GM19239 (cell line): Measurements from ENCODE around the gene TNFSF11.
A peak's percentile ranks its signal among the peaks of the same experiment; 100 is the strongest.

Experiments
- DNase-seq: peaks from one replicate; pipeline ENCODE4 v3.0.0; 2011; ENCODE audit warnings: low spot score; ENCODE audit not compliant: insufficient read length
- FAIRE-seq: peaks from 2 replicates; lab custom pipeline; 2011; peaks lifted over from hg19 to GRCh38; lab: Jason Lieb, UNC

TNFSF11 gene, protein sequence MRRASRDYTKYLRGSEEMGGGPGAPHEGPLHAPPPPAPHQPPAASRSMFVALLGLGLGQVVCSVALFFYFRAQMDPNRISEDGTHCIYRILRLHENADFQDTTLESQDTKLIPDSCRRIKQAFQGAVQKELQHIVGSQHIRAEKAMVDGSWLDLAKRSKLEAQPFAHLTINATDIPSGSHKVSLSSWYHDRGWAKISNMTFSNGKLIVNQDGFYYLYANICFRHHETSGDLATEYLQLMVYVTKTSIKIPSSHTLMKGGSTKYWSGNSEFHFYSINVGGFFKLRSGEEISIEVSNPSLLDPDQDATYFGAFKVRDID

DNA sequence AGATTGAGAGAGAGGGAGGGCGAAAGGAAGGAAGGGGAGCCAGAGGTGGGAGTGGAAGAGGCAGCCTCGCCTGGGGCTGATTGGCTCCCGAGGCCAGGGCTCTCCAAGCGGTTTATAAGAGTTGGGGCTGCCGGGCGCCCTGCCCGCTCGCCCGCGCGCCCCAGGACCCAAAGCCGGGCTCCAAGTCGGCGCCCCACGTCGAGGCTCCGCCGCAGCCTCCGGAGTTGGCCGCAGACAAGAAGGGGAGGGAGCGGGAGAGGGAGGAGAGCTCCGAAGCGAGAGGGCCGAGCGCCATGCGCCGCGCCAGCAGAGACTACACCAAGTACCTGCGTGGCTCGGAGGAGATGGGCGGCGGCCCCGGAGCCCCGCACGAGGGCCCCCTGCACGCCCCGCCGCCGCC is at the start of gene TNFSF11:
TNFSF11 (plus strand) TSS at position 142 of the 400 bp plus-strand sequence; CDS start at position 294, 152 bp downstream.
- no peak for DNase-seq
- FAIRE-seq, result peak; percentile 80

- DNase-seq (no peak), FAIRE-seq (peak; percentile 94)
Observed at GRCh38 chr13:42524487-42525034, 49.4 kb upstream of the TNFSF11 start.

- FAIRE-seq (no peak), DNase-seq (no peak)
Observed at GRCh38 chr13:42525035-42525504, 48.9 kb upstream of the TNFSF11 start.

DNA sequence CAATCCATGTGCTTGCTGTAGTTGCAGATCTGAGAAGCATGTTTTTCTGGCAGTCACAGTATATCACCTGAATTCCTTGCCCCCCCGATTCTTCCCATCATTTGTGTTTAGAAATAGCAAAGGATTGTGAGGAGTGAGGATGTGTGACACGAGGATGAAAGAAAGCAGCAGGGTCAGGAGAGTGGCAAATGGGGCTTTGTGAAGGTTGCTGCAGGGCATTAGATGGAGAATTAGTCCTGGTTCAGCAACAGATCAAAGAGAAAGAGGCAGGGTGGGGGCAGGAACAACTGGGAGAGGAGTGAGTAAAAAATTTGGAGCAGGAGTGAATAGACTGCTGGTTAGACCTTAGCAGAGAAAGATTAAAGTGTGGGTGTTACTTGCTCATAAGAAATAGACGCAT is 47.7 kb upstream of the TNFSF11 start:
- DNase-seq (no peak), FAIRE-seq (peak; percentile 62)

GRCh38 chr13:42526804-42527203 is 47.1 kb upstream of the TNFSF11 start:
- FAIRE-seq, result no peak
- DNase-seq, result no peak

DNA sequence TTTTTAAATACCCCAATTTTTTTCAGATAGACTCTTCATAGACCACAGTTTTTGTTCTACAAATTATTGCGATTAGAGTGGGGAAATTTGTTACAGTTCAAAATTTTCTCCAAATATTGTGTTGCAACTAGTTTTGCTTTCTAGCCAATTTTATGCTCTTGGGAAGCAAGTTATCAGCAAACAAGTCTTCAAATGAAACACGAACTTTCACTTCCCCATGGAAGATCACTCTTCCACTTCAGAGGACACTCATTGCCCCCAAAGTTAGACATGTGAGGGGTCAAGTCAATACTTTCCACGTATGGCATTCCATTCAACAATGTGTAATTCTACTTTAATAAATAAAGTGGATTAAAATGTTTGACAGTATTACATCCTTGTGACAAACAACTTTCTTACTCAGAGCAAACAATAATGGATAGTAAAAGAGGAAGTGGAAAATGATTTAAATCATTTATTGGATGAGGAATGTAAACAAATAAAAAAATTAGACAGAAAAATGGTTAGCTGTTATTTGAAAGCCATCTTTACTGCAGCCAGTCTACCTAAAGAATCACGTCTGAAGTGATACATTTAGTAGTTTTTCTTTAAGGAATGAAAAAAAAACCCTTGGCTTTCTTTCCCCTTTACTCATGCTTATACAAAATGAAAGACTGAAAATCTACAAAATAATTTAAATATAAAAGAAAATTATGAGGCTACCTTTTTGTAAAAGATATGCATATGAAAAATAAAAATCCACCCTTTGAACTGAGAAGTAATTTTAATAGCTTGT is 41.2 kb upstream of the TNFSF11 start:
- FAIRE-seq, result peak; percentile 95
- DNase-seq, result no peak

DNA sequence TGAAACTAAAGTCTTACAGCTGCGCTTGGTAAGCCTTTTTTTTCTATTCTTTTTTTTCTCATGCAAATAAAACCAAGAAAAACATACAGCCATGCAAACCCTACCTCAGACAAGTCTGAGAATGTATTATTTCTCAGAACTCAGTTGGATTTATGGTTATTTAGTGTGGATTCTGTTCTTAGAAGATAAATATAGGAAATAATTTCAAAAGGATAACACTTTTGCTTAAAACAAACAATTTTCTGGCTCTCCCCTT is 40.7 kb upstream of the TNFSF11 start:
- FAIRE-seq, result no peak
- no peak for DNase-seq

- FAIRE-seq, result no peak
- no peak for DNase-seq
Observed at GRCh38 chr13:42534785-42535184, 39.2 kb upstream of the TNFSF11 start.

GRCh38 chr13:42538996-42539395 is 35.0 kb upstream of the TNFSF11 start:
- peak; percentile 4 for FAIRE-seq
- DNase-seq, result no peak

DNA sequence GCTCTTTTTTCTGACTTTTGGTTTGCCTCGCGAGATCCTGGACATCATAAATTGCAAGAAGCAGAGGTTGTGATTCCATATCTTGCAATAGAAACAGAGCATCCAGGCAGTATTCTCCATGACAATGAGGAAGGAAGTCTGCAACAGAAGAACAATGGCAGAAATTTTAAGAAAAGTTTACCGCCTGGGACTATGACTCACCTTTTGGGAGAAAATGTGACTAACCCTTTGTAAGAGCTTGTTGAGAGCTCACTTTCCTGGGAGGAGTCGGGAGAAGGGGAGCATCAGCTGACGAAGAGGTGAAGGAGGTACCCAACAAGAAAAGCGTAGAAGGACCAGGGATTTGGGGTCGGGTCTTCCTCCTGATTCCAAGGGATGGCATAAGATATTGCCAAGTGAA is 34.3 kb upstream of the TNFSF11 start:
- no peak for FAIRE-seq
- no peak for DNase-seq

DNA sequence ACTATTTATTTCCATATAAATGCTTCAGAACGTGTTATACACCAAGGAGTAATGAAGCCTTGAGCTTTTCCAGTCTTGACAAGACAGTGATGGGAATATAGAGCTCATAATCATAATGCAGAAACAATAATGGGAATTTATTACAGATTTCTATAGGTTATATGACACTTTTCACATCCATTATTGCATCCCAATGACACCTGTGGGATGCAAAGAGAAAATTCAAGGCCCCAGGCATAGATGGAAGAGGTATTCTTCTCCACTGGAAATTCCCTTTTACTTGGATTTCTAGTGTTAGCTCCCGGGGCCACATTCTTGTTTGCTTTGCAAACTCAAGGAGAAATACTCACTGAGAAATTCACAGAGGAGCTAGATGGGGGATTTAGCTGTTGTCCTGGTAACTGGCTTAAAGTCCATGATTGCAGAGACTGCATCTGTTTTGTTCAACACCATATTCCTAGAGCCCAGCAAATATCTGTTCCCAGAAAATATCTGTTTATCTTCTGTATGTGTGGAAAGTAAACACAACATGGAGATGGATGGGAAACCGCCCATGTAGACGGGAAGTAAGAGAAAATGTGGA is 30.6 kb upstream of the TNFSF11 start:
- FAIRE-seq (no peak), DNase-seq (no peak)

- FAIRE-seq (no peak), DNase-seq (no peak)
Observed at GRCh38 chr13:42544246-42544926, 29.6 kb upstream of the TNFSF11 start.

DNA sequence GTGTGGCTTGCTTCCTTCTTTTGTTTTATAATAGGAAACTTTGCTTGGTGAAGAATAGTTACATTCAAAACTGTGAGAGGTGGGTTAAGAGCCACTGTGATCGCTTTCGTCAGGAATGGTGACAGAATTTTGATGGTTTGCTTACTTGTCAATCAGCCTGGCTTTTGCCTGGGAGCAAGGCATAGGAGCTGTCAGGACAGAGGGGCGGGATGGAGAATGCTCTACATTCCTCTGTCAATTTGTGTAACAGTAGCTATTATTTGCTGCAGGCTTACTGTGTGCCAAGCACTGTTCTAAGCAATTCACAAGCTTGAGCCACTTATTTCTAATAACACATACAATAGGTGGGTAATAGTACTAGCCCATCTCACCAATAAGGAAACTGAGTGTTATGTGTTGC is 28.1 kb upstream of the TNFSF11 start:
- DNase-seq (no peak), FAIRE-seq (no peak)

DNA sequence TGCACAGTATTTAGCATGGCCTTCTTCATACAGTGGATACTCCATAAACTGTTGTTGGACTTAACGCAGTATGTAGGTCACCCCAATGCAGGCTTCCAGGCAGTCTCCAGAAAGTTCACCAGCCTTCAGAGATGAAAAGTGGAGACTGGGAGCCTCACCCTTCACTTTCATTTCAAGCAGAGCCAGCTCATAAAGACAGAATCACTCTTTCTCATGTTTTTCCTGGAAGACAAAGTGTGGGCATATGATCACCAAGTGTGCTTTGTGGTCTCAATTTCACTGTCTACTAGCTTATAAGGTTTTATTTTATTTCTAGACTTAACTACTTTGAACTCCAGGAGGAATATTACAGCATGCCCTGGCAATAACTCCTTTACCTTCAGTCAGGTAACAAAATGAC is 26.3 kb upstream of the TNFSF11 start:
- no peak for DNase-seq
- FAIRE-seq, result peak; percentile 8

DNA sequence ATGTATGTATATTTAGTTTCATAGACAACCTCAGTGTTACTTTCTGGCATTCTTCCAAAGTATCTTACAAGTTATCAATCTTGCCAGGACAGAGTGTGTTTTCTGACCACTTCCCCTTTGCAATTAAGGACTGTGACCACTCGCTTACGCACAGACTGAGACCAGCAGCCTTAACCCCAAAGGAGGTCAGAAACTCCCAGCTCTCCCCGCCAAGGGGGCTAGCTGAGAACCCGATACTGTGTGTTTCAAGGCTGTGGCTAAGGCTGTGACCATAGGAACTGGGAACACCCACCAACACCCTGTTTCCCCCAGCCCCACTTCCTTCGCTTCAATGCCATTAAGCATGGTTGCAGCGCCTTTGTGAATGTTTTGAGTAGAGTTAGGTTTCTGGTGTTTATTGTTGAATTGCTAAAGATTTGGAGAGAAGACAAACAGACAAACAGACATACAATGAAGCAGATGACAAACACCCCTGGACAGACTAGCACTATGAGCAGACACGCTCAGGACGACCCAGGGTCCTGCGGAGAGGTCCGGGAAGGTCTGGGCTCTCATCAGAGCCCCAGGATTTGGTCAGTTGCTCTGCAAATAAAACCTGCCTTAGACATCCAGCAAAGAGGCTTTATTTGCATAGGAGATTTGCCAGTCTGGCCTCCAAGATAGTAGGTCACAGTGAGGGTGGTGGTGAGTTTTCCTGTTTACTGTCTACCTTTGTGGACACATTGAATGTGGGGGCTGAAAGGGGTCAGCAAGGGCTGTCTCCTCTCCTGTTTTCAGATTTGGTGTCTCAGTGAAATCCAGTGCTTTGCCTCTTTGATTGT is 25.0 kb upstream of the TNFSF11 start:
- peak; percentile 99 for FAIRE-seq
- peak; percentile 65 for DNase-seq

DNA sequence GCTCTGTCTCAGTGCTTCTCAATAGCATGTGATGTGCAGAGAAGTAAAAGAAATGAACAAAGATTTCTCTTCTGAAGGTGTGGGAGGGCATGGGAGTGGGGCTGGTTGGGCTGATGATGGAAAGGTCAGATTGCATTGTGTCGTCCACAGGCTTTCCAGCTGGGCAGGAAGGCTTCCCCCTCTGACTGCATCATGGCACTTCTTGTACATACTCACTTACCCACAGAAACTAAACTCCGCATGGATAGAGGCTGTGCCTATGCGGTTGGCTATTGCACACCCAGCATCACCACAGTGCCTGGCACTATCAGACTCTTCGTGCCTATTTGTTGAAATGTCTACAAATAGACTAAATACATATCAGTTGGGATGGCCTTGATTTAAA is 24.4 kb upstream of the TNFSF11 start:
- DNase-seq, result no peak
- FAIRE-seq, result peak; percentile 91

GRCh38 chr13:42551611-42552010 is 22.3 kb upstream of the TNFSF11 start:
- DNase-seq (no peak), FAIRE-seq (peak; percentile 52)

DNA sequence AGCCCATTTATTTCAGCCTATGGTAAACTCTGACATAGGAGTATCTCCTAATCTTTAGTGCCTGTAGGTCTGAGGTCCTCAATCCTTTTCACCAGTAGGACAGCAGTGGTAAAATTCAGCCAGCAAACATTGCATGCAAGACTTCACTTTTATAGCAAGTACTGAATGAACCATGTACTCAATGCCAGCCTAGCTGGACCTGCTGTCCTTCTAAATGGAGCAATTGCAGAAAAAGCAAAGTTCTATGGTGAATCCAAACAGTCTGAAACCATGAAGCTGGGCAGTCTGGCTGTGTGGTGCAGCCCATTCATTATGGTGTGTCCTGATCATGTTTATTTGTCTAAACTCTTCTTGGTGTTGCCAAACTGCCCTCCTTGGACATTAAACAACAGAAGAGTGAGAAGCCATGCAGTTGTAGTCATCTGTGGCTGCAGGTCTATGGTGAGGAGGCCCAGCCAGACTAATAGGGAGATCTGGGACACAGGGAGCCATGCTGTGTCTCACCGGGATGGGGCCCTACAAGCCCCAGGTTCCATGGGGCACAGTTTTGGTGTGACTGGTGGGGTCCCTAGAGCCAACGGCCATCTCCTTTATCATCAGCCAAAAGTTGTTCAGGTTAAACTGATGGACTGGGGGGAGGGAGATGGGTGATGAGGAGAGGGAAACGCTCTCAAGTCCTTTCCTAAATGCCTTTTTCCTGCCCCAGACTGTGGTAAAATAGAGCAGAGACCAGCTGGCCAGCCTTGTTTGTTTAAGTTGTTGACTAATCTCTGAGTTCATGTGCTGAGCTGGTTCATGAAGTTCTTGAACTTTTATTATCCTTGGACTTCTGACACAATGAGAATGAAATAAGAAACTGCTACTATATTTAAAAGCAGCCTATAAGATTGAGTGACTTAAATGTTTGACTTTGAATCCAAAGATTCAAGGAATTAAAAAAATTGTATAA is 20.6 kb upstream of the TNFSF11 start:
- no peak for DNase-seq
- no peak for FAIRE-seq

DNA sequence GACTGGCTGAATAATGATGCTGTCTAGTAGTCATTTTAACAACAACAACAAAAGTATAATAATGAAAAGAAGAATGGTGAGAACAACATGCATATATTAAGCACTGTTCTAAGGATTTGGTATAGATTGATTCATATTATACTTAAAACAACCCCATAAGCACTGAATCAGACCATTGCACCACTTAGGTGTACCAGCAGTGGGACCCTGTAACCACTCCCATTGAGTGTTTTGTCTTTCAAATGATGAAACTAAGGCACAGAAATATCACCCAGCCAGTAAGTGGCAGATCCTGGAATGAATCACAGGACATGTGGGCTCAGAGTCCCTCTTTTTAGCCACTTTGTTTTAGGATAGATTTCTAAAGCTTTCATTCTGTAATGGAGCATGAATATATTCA is 14.9 kb upstream of the TNFSF11 start:
- FAIRE-seq, result no peak
- DNase-seq, result no peak
